ENCODE measurements around the gene ADARB2. TPM values are rescaled to one million over a fixed set of nuclear protein-coding genes. Genes with fewer than 3 reads are reported as not detected.
A peak's percentile ranks its signal among the peaks of the same experiment; 100 is the strongest.

Gene ADARB2
- total and polyA plus RNA-seq, 3 experiments from 2014 or later: not detected

- Mint-ChIP-seq H3K27ac (no peak overlapping the region), H3K9me3 (no peaks in the 10 kb centered on the region), H3K4me3 (no peak overlapping the region), H3K4me1 (no peaks in the 10 kb centered on the region), H3K36me3 (no peaks in the 10 kb centered on the region), H3K27me3 (peaks cover 7 to 8% of the 10 kb centered on the region in 2 donors)
- no peaks in the 10 kb centered on the region for H3K36me3 ChIP-seq (ENCODE audit: insufficient read depth, low read length)
- no peak overlapping the region for H3K4me3 ChIP-seq (ENCODE audit: low read length)
- no peaks in the 10 kb centered on the region for H3K27me3 ChIP-seq (ENCODE audit: insufficient read depth, low read length, poor library complexity, severe bottlenecking)
- CTCF ChIA-PET: no interaction called here
- POLR2A ChIA-PET: no interaction called here
- H3K27ac ChIP-seq (ENCODE audit: low read depth, low read length): no peak overlapping the region
- H3K4me1 ChIP-seq (ENCODE audit: insufficient read depth, low read length): no peaks in the 10 kb centered on the region
- no peaks in the 10 kb centered on the region for H3K9me3 ChIP-seq (ENCODE audit: low read length)
- DNase-seq: no peak
Observed at GRCh38 chr10:1567152-1567551, 170.2 kb downstream of the ADARB2 start.

DNA sequence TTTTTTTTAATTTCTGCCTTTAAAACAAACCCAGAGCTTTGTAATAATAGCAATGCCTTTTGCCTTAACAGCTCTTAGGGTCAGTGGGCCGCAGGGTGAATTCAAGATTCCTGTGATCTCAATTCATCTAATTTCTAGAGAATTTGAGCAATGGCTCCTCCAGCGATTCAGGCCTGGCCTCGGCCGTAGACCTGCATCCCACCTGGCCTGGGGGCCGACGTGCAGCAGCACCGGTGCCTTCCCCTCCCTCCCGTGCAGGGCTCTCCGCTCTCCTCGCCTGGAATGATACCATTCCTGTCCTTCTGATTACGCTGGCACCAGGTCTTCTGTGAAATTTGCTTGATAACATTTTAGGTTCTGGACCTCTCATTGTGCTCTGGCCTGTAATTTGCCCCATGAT is 172.5 kb downstream of the ADARB2 start:
- Histone ChIP-seq H3K9me3 (ENCODE audit: low read length) (no peaks in the 10 kb centered on the region), H3K27me3 (ENCODE audit: insufficient read depth, low read length, poor library complexity, severe bottlenecking) (no peaks in the 10 kb centered on the region), H3K4me3 (ENCODE audit: low read length) (no peak overlapping the region), H3K4me1 (ENCODE audit: insufficient read depth, low read length) (no peaks in the 10 kb centered on the region), H3K36me3 (ENCODE audit: insufficient read depth, low read length) (no peaks in the 10 kb centered on the region), H3K27ac (ENCODE audit: low read depth, low read length) (no peak overlapping the region)
- H3K9me3 Mint-ChIP-seq: no peaks in the 10 kb centered on the region
- H3K4me3 Mint-ChIP-seq: no peak overlapping the region
- peaks cover 0 to 4% of the 10 kb centered on the region in 2 donors for H3K27me3 Mint-ChIP-seq
- ChIA-PET CTCF (no interaction called here), POLR2A (no interaction called here)
- no peak overlapping the region for H3K27ac Mint-ChIP-seq
- H3K36me3 Mint-ChIP-seq: no peaks in the 10 kb centered on the region
- H3K4me1 Mint-ChIP-seq: no peaks in the 10 kb centered on the region
- no peak for DNase-seq

- no peaks in the 10 kb centered on the region for H3K4me1 ChIP-seq (ENCODE audit: insufficient read depth, low read length)
- no peak overlapping the region for H3K27ac ChIP-seq (ENCODE audit: low read depth, low read length)
- no peaks in the 10 kb centered on the region for H3K27me3 ChIP-seq (ENCODE audit: insufficient read depth, low read length, poor library complexity, severe bottlenecking)
- H3K4me3 ChIP-seq (ENCODE audit: low read length): no peak overlapping the region
- ChIA-PET POLR2A (no interaction called here), CTCF (no interaction called here)
- no peaks in the 10 kb centered on the region for H3K36me3 ChIP-seq (ENCODE audit: insufficient read depth, low read length)
- no peaks in the 10 kb centered on the region for H3K36me3 Mint-ChIP-seq
- no peak overlapping the region for H3K4me3 Mint-ChIP-seq
- DNase-seq: no peak
- H3K27ac Mint-ChIP-seq: no peak overlapping the region
- H3K4me1 Mint-ChIP-seq: peaks cover 0 to 2% (median 0%) of the 10 kb centered on the region in 3 donors
- H3K27me3 Mint-ChIP-seq: peaks cover 4 to 10% of the 10 kb centered on the region in 2 donors
- H3K9me3 ChIP-seq (ENCODE audit: low read length): no peaks in the 10 kb centered on the region
- no peaks in the 10 kb centered on the region for H3K9me3 Mint-ChIP-seq
Observed at GRCh38 chr10:1563028-1563427, 174.3 kb downstream of the ADARB2 start.

DNA sequence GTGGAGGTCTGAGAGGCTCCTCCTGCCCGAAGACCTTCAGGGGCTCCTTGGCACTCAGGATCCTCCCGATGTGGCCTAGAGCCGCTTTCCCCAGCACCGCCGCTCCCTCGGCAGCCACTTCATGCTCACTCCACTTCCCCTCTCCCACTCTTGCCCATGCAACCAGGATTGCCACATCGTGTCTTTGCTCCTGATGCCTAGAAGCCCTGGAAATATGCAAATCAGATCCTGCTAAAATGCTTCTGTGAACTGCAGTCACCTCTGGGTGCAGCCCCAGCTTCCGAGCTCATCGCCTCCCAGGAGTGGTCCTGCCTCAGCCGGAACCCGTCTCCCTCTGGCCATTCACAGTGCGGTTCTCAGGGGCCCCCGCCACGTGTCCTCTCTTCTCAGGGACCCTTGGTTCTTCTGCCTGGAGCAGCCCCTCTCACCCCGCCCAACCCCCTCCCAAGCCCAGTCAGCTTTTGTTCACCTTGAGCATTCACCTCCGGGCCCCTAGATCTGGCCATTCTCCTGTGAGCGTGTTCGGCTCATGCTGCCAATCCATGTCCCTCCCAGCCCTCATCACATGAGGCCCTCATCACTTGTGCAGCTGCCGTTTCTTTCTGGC is 175.5 kb downstream of the ADARB2 start:
- no peak for DNase-seq
- Mint-ChIP-seq H3K4me1 (peaks cover 0 to 2% (median 0%) of the 10 kb centered on the region in 3 donors), H3K9me3 (no peaks in the 10 kb centered on the region), H3K36me3 (no peaks in the 10 kb centered on the region), H3K27ac (no peak overlapping the region), H3K27me3 (peaks cover 5 to 10% of the 10 kb centered on the region in 2 donors), H3K4me3 (peak overlapping the region in 1 of 7 donors; percentile 33)
- H3K9me3 ChIP-seq (ENCODE audit: low read length): no peaks in the 10 kb centered on the region
- ChIA-PET CTCF (no interaction called here), POLR2A (no interaction called here)
- no peak overlapping the region for H3K4me3 ChIP-seq (ENCODE audit: low read length)
- H3K27me3 ChIP-seq (ENCODE audit: insufficient read depth, low read length, poor library complexity, severe bottlenecking): no peaks in the 10 kb centered on the region
- no peak overlapping the region for H3K27ac ChIP-seq (ENCODE audit: low read depth, low read length)
- no peaks in the 10 kb centered on the region for H3K36me3 ChIP-seq (ENCODE audit: insufficient read depth, low read length)
- H3K4me1 ChIP-seq (ENCODE audit: insufficient read depth, low read length): no peaks in the 10 kb centered on the region

DNA sequence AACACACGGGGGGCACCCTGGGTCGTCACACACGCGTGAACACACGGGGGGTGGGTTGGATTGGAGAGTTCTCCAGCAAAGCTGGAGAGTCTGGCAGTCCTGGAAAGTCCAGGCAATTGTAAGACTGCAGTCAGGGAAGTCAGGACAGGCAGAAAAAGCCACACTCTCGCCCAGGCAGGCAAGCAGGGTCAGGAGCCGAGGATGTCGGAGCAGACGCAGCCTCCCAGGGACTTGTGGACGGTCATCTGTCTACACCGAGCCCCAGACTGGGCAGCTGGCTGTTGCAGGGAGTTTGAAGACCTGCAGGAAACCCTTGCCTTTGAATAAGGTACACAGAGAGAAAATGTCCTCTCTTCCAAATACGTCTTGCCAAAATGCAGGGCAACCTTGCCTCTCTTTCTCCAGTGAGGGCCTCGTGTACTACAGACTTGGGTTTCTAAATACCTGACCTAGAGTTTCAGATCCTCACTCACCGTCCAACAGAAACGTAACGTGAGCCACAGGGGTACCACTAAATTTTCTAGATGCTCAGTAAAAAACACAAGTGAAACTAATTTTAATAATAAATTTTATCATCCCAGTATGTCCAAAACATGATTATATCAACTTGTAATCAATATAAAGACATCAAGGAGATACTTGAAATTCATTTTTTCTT is 176.7 kb downstream of the ADARB2 start:
- H3K4me1 ChIP-seq (ENCODE audit: insufficient read depth, low read length): no peaks in the 10 kb centered on the region
- no peaks in the 10 kb centered on the region for H3K9me3 Mint-ChIP-seq
- ChIA-PET CTCF (no interaction called here), POLR2A (no interaction called here)
- no peak for DNase-seq
- H3K36me3 ChIP-seq (ENCODE audit: insufficient read depth, low read length): no peaks in the 10 kb centered on the region
- H3K27me3 Mint-ChIP-seq: peaks cover 6 to 10% of the 10 kb centered on the region in 2 donors
- H3K9me3 ChIP-seq (ENCODE audit: low read length): no peaks in the 10 kb centered on the region
- no peak overlapping the region for H3K4me3 Mint-ChIP-seq
- no peaks in the 10 kb centered on the region for H3K27me3 ChIP-seq (ENCODE audit: insufficient read depth, low read length, poor library complexity, severe bottlenecking)
- no peaks in the 10 kb centered on the region for H3K36me3 Mint-ChIP-seq
- no peak overlapping the region for H3K4me3 ChIP-seq (ENCODE audit: low read length)
- H3K27ac ChIP-seq (ENCODE audit: low read depth, low read length): no peak overlapping the region
- peaks cover 0 to 2% (median 0%) of the 10 kb centered on the region in 3 donors for H3K4me1 Mint-ChIP-seq
- no peak overlapping the region for H3K27ac Mint-ChIP-seq

DNA sequence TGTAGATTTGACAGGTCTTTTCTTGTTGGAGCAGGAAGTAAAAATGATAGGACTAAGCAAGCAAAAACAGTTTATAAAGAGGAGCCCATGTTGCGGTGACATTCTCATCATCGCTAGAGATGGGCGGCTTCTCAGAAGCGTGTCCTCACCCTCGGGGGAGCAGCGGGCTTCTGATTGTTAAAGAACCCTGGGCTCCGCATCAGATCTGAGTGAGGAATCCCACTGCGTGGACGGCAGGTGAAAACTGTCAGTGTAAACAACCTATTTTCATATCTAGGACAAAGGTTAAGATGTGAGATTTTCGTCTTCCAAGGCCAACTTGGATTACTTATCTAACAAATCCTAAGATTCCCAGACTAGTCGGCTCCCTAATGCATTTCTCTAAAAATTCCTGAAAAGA is 177.6 kb downstream of the ADARB2 start:
- DNase-seq: no peak
- Histone ChIP-seq H3K4me1 (ENCODE audit: insufficient read depth, low read length) (no peaks in the 10 kb centered on the region), H3K4me3 (ENCODE audit: low read length) (no peak overlapping the region), H3K27ac (ENCODE audit: low read depth, low read length) (no peak overlapping the region), H3K36me3 (ENCODE audit: insufficient read depth, low read length) (no peaks in the 10 kb centered on the region), H3K9me3 (ENCODE audit: low read length) (no peaks in the 10 kb centered on the region), H3K27me3 (ENCODE audit: insufficient read depth, low read length, poor library complexity, severe bottlenecking) (no peaks in the 10 kb centered on the region)
- Mint-ChIP-seq H3K4me3 (no peak overlapping the region), H3K9me3 (no peaks in the 10 kb centered on the region), H3K27me3 (peaks cover 6 to 10% of the 10 kb centered on the region in 2 donors), H3K27ac (no peak overlapping the region), H3K36me3 (no peaks in the 10 kb centered on the region), H3K4me1 (peaks cover 0 to 2% (median 0%) of the 10 kb centered on the region in 3 donors)
- ChIA-PET POLR2A (no interaction called here), CTCF (no interaction called here)

GRCh38 chr10:1559311-1559710 is 178.0 kb downstream of the ADARB2 start:
- H3K4me1 Mint-ChIP-seq: peaks cover 0 to 2% (median 0%) of the 10 kb centered on the region in 3 donors

GRCh38 chr10:1558906-1559305 is 178.4 kb downstream of the ADARB2 start:
- Histone ChIP-seq H3K9me3 (ENCODE audit: low read length) (no peaks in the 10 kb centered on the region), H3K36me3 (ENCODE audit: insufficient read depth, low read length) (no peaks in the 10 kb centered on the region), H3K27me3 (ENCODE audit: insufficient read depth, low read length, poor library complexity, severe bottlenecking) (no peaks in the 10 kb centered on the region), H3K27ac (ENCODE audit: low read depth, low read length) (no peak overlapping the region), H3K4me1 (ENCODE audit: insufficient read depth, low read length) (no peaks in the 10 kb centered on the region), H3K4me3 (ENCODE audit: low read length) (no peak overlapping the region)
- ChIA-PET POLR2A (no interaction called here), CTCF (no interaction called here)
- Mint-ChIP-seq H3K9me3 (no peaks in the 10 kb centered on the region), H3K36me3 (no peaks in the 10 kb centered on the region), H3K4me3 (no peak overlapping the region), H3K27me3 (peaks cover 6 to 10% of the 10 kb centered on the region in 2 donors), H3K27ac (no peak overlapping the region), H3K4me1 (peaks cover 0 to 2% (median 0%) of the 10 kb centered on the region in 3 donors)
- DNase-seq: no peak

More at GRCh38 chr10:1559311-1559710, 178.0 kb downstream of the ADARB2 start:
- Mint-ChIP-seq H3K9me3 (no peaks in the 10 kb centered on the region), H3K4me3 (no peak overlapping the region), H3K27me3 (peaks cover 6 to 10% of the 10 kb centered on the region in 2 donors), H3K36me3 (no peaks in the 10 kb centered on the region), H3K27ac (peak overlapping the region in 1 of 8 donors; percentile 7)
- no peak for DNase-seq
- no peak overlapping the region for H3K27ac ChIP-seq (ENCODE audit: low read depth, low read length)
- H3K4me3 ChIP-seq (ENCODE audit: low read length): no peak overlapping the region
- no peaks in the 10 kb centered on the region for H3K4me1 ChIP-seq (ENCODE audit: insufficient read depth, low read length)
- ChIA-PET CTCF (no interaction called here), POLR2A (no interaction called here)
- no peaks in the 10 kb centered on the region for H3K9me3 ChIP-seq (ENCODE audit: low read length)
- H3K36me3 ChIP-seq (ENCODE audit: insufficient read depth, low read length): no peaks in the 10 kb centered on the region
- no peaks in the 10 kb centered on the region for H3K27me3 ChIP-seq (ENCODE audit: insufficient read depth, low read length, poor library complexity, severe bottlenecking)
